Suprapubic skin (tissue), 4 donors: Measurements from ENCODE around the gene DROSHA. TPM values are rescaled to one million over a fixed set of nuclear protein-coding genes. Genes with fewer than 3 reads are reported as not detected.
A peak's percentile ranks its signal among the peaks of the same experiment; 100 is the strongest.

Experiments
- DNase-seq, 2 donors: peaks; one replicate each; pipeline ENCODE4 v3.0.0-alpha.2; 2019; ENCODE audit warnings: low spot score in 2 of 2
- H3K27ac ChIP-seq: fragments of 200-600 bp; sonication (generic); one replicate; pipeline ENCODE4 v1.5.1; 2019
- H3K27me3 ChIP-seq: fragments of 200-600 bp; sonication (generic); one replicate; pipeline ENCODE4 v1.5.1; 2019
- H3K36me3 ChIP-seq: fragments of 200-600 bp; sonication (generic); one replicate; pipeline ENCODE4 v1.5.1; 2019
- H3K4me1 ChIP-seq: fragments of 200-600 bp; sonication (generic); one replicate; pipeline ENCODE4 v1.5.1; 2019
- H3K4me3 ChIP-seq: fragments of 200-600 bp; sonication (generic); one replicate; pipeline ENCODE4 v1.5.1; 2019; ENCODE audit warnings: mild to moderate bottlenecking
- H3K9me3 ChIP-seq: fragments of 200-600 bp; sonication (generic); one replicate; pipeline ENCODE4 v1.5.1; 2019
- EP300 ChIP-seq: sonication (generic); formaldehyde crosslinking; IDR thresholded peaks from one replicate; pipeline ENCODE4 v1.6.1; 2017; ENCODE audit warnings: antibody characterized with exemption
- POLR2A ChIP-seq, 2 donors: fragments of 450-650 bp; IDR thresholded peaks; one replicate each; pipeline ENCODE4 v1.6.1; 2017; ENCODE audit warnings: antibody characterized with exemption in 2 of 2, mild to moderate bottlenecking in 2 of 2, moderate library complexity in 2 of 2
- POLR2AphosphoS5 ChIP-seq, 3 donors: sonication (generic); formaldehyde crosslinking; IDR thresholded peaks; one replicate each; pipeline ENCODE4 v1.6.1; 2017; ENCODE audit warnings: antibody characterized with exemption in 3 of 3
- WGBS: methylation state at CpG from one replicate; pipeline ENCODE4 v1.1.5; 2018; 5-methylcytosine and 5-hydroxymethylcytosine counted together
- total RNA-seq, 4 donors: library from RNA; depleted of rRNA; stranded (reverse); fragments of >200 nt; gene quantifications; one replicate each; pipeline ENCODE4 v1.1.0, GENCODE V29; 2016
- TF ChIP-seq, protein P1 (sequence below), 2 donors: fragments of 200-600 bp in 1 of 2; fragments of 450-650 bp in 1 of 2; sonication (generic) in 1 of 2; IDR thresholded peaks; one replicate each; pipeline ENCODE4 v1.5.1; 2016 to 2019; ENCODE audit warnings: antibody characterized with exemption in 2 of 2, mild to moderate bottlenecking in 1 of 2, moderate library complexity in 1 of 2

The DROSHA gene
- total RNA-seq, 4 donors from 2014 or later = 25.5 to 69.7 (median 34.6) TPM

DNA sequence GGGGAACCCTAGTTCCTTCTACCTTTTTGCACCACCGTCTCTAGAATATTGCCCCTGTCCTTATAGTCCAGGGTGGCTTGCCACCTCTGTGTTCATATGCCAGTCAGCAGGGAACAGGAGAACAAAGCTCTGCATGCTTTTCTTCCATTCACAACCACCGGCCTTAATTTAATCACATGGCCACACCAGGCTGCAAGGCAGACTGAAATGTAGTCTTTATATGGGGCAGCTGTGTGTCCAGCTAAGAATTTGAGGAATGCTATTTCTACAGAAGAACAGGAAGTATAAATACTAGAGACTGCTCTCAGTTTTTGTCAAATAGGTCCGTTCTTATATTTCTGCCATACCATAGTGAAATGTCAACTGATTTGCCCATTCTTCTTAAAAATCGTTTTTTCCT lies 6.0 kb upstream of the DROSHA start:
- Histone ChIP-seq H3K4me1 (peaks cover 11% of the 10 kb centered on the region), H3K9me3 (no peaks in the 10 kb centered on the region), H3K27ac (no peak overlapping the region), H3K4me3 (no peak overlapping the region), H3K27me3 (no peaks in the 10 kb centered on the region), H3K36me3 (peaks cover 74% of the 10 kb centered on the region)
- 73% methylated on average over 4 of the region's 4 CpGs for WGBS
- DNase-seq = no peak
- TF ChIP-seq POLR2AphosphoS5 (IDR thresholded peaks at IDR 0.05) (no peak), EP300 (no peak), POLR2A (IDR thresholded peaks at IDR 0.05) (no peak)
- TF ChIP-seq, protein P1, sequence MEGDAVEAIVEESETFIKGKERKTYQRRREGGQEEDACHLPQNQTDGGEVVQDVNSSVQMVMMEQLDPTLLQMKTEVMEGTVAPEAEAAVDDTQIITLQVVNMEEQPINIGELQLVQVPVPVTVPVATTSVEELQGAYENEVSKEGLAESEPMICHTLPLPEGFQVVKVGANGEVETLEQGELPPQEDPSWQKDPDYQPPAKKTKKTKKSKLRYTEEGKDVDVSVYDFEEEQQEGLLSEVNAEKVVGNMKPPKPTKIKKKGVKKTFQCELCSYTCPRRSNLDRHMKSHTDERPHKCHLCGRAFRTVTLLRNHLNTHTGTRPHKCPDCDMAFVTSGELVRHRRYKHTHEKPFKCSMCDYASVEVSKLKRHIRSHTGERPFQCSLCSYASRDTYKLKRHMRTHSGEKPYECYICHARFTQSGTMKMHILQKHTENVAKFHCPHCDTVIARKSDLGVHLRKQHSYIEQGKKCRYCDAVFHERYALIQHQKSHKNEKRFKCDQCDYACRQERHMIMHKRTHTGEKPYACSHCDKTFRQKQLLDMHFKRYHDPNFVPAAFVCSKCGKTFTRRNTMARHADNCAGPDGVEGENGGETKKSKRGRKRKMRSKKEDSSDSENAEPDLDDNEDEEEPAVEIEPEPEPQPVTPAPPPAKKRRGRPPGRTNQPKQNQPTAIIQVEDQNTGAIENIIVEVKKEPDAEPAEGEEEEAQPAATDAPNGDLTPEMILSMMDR (IDR thresholded peaks at IDR 0.05) = no peak

DNA sequence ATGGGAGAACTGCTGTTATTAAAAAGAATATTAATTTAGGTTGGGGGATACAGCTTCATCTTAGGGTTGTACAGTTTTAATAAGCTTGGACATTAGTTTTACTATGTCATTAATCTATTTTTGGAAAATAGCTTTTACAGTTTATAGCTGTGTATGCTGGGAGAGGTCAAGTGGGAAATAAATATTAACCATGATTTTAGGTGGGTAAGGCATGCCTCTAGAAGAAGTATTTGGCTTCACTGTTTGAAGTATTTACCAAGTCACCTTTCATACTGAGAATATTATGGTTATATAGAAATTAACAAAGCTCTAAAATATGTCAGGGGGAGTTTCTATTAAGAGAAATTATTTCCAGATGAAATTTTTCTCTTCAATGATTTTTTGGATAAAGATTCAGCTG lies 5.5 kb upstream of the DROSHA start:
- Histone ChIP-seq H3K9me3 (no peaks in the 10 kb centered on the region), H3K4me1 (peaks cover 11% of the 10 kb centered on the region), H3K27me3 (no peaks in the 10 kb centered on the region), H3K36me3 (peaks cover 69% of the 10 kb centered on the region), H3K4me3 (no peak overlapping the region), H3K27ac (no peak overlapping the region)
- DNase-seq = no peak
- no peak for TF ChIP-seq POLR2A (IDR thresholded peaks at IDR 0.05)
- no peak for TF ChIP-seq POLR2AphosphoS5 (IDR thresholded peaks at IDR 0.05)
- no peak for TF ChIP-seq EP300
- TF ChIP-seq, protein P1 (IDR thresholded peaks at IDR 0.05) = no peak

DNA sequence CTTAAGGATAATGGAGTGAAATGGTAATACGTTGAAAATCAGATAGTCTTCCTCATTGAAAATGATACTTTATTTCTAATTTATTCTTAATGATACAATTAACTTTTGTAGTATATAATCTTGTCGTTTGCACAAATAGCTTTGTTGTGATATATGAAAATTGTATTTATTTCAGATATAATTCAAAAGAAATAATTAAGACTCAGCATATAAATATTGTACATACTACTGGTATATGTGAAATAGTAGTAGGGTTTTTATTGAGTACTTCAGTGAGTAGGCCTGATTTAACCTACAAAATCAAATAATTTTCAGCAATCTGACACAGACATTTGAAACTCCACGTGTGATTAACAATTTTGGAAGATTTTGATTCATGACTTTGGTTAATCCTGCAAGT lies 5.0 kb upstream of the DROSHA start:
- Histone ChIP-seq H3K4me1 (peaks cover 11% of the 10 kb centered on the region), H3K9me3 (no peaks in the 10 kb centered on the region), H3K27ac (no peak overlapping the region), H3K4me3 (no peak overlapping the region), H3K27me3 (no peaks in the 10 kb centered on the region), H3K36me3 (peaks cover 65% of the 10 kb centered on the region)
- 89% methylated on average over 3 of the region's 3 CpGs for WGBS
- TF ChIP-seq, protein P1 (IDR thresholded peaks at IDR 0.05) = no peak
- TF ChIP-seq POLR2A (IDR thresholded peaks at IDR 0.05) (no peak), POLR2AphosphoS5 (IDR thresholded peaks at IDR 0.05) (no peak), EP300 (no peak)
- DNase-seq = no peak

DNA sequence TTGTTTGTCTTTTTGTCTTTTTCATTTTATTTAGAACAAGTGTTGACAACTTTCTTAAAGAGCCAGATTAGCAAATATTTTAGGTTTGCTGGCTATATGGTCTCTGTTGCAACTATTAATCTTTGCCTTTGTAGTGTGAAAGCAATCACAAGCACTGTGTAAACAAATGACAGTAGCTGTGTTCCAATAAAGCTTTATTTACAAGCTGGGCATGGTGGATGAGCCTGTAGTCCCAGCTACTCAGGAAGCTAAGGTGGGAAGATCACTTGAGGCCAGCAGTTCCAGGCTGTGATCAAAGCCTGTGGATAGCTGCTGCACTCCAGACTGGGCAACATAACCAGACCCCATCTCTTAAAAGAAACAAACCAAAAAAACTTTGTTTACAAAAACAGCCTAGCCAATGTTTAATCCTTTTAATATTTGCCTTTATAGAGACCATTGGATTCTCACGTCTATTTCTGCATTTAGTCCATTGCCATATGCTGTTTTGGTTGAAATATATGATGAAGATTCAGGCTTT lies 2.7 kb upstream of the DROSHA start:
- WGBS = 89% methylated on average over 1 of the region's 1 CpG
- Histone ChIP-seq H3K4me3 (no peak overlapping the region), H3K9me3 (no peaks in the 10 kb centered on the region), H3K36me3 (peaks cover 43% of the 10 kb centered on the region), H3K27ac (no peak overlapping the region), H3K27me3 (no peaks in the 10 kb centered on the region), H3K4me1 (peaks cover 27% of the 10 kb centered on the region)
- TF ChIP-seq POLR2AphosphoS5 (IDR thresholded peaks at IDR 0.05) (no peak), EP300 (no peak), POLR2A (IDR thresholded peaks at IDR 0.05) (no peak)
- TF ChIP-seq, protein P1 (IDR thresholded peaks at IDR 0.05) = no peak
- no peak for DNase-seq

DNA sequence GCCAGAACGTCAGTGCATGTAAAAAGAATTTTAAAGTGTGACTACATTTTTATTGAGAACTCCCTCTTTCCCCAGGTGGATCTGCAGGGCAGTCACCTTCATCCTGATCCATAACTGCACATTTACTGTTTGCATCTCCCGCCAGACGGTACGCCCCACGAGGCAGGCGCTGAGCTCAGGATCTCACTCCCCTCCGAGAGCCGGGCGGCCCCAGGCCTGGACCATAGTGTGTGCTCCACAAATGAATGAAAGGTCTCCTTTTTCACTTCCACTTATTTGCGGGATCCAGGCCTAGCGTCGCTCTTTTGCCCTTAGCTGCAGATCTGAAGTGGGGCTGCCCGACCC lies 378 bp downstream of the DROSHA start:
- Histone ChIP-seq H3K9me3 (no peaks in the 10 kb centered on the region), H3K27ac (peak overlapping the region; percentile 82), H3K27me3 (no peaks in the 10 kb centered on the region), H3K4me3 (peak overlapping the region; percentile 87), H3K4me1 (peaks cover 27% of the 10 kb centered on the region), H3K36me3 (peaks cover 42% of the 10 kb centered on the region)
- no peak for DNase-seq
- WGBS = 1% methylated on average over 13 of the region's 13 CpGs
- TF ChIP-seq, protein P1 (IDR thresholded peaks at IDR 0.05) = no peak
- TF ChIP-seq EP300 = no peak
- no peak for TF ChIP-seq POLR2A (IDR thresholded peaks at IDR 0.05)
- TF ChIP-seq POLR2AphosphoS5 (IDR thresholded peaks at IDR 0.05) = no peak
